PC-3 (cell line): ENCODE data around the gene DMD. TPM values are rescaled to one million over a fixed set of nuclear protein-coding genes. Genes with fewer than 3 reads are reported as not detected.

Source experiments
- ATAC-seq: fragments of 200-7000 bp; cut with Tn5 transposase; 2 replicates; pipeline ENCODE4 v1.9.1; 2020; ENCODE audit warnings: mild to moderate bottlenecking, moderate library complexity
- BruUV-seq: library from RNA; stranded (reverse); fragments of 400-500 nt; replicated peaks from 2 replicates; lab custom pipeline; 2021; lab: Mats Ljungman, UMichigan
- CTCF ChIA-PET: fragments of 300-600 bp; sonication (Branson Sonifier 250); formaldehyde crosslinking; loops from one replicate; lab custom pipeline; 2022; ENCODE audit warnings: antibody characterized with exemption; lab: Charles Lee
- POLR2A ChIA-PET: fragments of 300-600 bp; sonication (Branson Sonifier 250); formaldehyde crosslinking; loops from one replicate; lab custom pipeline; 2022; ENCODE audit warnings: antibody characterized with exemption; ENCODE audit not compliant: unreplicated experiment; lab: Charles Lee
- DNase-seq: peaks from one replicate; pipeline ENCODE4 v3.0.0-alpha.2; 2015
- H2AFZ ChIP-seq: fragments of 300-600 bp; sonication (generic); 2 replicates; pipeline ENCODE4 v1.6.0; 2016; ENCODE audit warnings: antibody characterized with exemption, low read length
- H3F3A ChIP-seq: fragments of 300-600 bp; sonication (generic); one replicate; pipeline ENCODE4 v1.6.0; 2017; ENCODE audit warnings: antibody characterized with exemption, low read length, control low read depth, mild to moderate bottlenecking; ENCODE audit not compliant: unreplicated experiment
- H3K27ac ChIP-seq: fragments of 300-600 bp; sonication (generic); 2 replicates; pipeline ENCODE4 v1.5.1; 2016; ENCODE audit warnings: mild to moderate bottlenecking, low read length
- H3K27me3 ChIP-seq: fragments of 300-600 bp; sonication (generic); 2 replicates; pipeline ENCODE4 v1.6.1; 2016; ENCODE audit warnings: low read length, mixed read lengths
- H3K36me3 ChIP-seq: fragments of 300-600 bp; sonication (generic); 2 replicates; pipeline ENCODE4 v1.6.1; 2016; ENCODE audit warnings: low read depth, mixed run types, low read length, mixed read lengths
- H3K4me1 ChIP-seq: fragments of 300-600 bp; sonication (generic); 2 replicates; pipeline ENCODE4 v1.5.1; 2016; ENCODE audit warnings: low read length; ENCODE audit not compliant: insufficient read depth
- H3K4me2 ChIP-seq: fragments of 300-600 bp; sonication (generic); 2 replicates; pipeline ENCODE4 v1.6.0; 2016; ENCODE audit warnings: low read length
- H3K4me3 ChIP-seq: fragments of 300-600 bp; sonication (generic); 2 replicates; pipeline ENCODE4 v1.5.1; 2016; ENCODE audit warnings: mild to moderate bottlenecking, low read length, mixed read lengths
- H3K79me2 ChIP-seq: fragments of 300-600 bp; sonication (generic); 2 replicates; pipeline ENCODE4 v1.6.1; 2017; ENCODE audit warnings: low read length, mixed read lengths
- H3K9ac ChIP-seq: fragments of 300-600 bp; sonication (generic); 2 replicates; pipeline ENCODE4 v1.6.0; 2016; ENCODE audit warnings: mild to moderate bottlenecking, low read length
- H3K9me2 ChIP-seq: fragments of 300-600 bp; sonication (generic); replicated peaks from 2 replicates; pipeline ENCODE4 v1.6.1; 2016; ENCODE audit warnings: mixed run types, low read length, mixed read lengths
- H3K9me3 ChIP-seq: fragments of 300-600 bp; sonication (generic); 2 replicates; pipeline ENCODE4 v1.6.1; 2016; ENCODE audit warnings: low read length, mixed read lengths
- H4K20me1 ChIP-seq: fragments of 300-600 bp; sonication (generic); 2 replicates; pipeline ENCODE4 v1.6.1; 2016; ENCODE audit warnings: low read length, mixed read lengths
- CTCF ChIP-seq: fragments of 300-600 bp; sonication (generic); conservative IDR thresholded peaks from 2 replicates; pipeline ENCODE4 v1.5.1; 2017; ENCODE audit warnings: antibody characterized with exemption, low read depth, mild to moderate bottlenecking, low read length
- EZH2 ChIP-seq: fragments of 300-600 bp; sonication (generic); IDR thresholded peaks from one replicate; pipeline ENCODE4 v1.6.1; 2017; ENCODE audit warnings: antibody characterized with exemption, mild to moderate bottlenecking, low read length; ENCODE audit not compliant: unreplicated experiment
- EZH2phosphoT487 ChIP-seq: fragments of 300-600 bp; sonication (generic); IDR thresholded peaks from 2 replicates; pipeline ENCODE4 v1.6.1; 2018; ENCODE audit warnings: mild to moderate bottlenecking, antibody characterized with exemption, low read length, borderline replicate concordance
- intact Hi-C: fragments of 100-400 bp; cut with micrococcal nuclease; formaldehyde crosslinking; loops from 2 replicates; pipeline ENCODE4 v1.9.0; 2023
- total RNA-seq: library from RNA; depleted of rRNA; stranded (reverse); fragments of >200 nt; gene quantifications from 2 replicates; pipeline ENCODE4 v1.2.3, GENCODE V29; 2014

DMD gene
- total RNA-seq, 1 experiment from 2014 or later: not detected

GRCh38 chrX:31371956-31372355 is 1839.4 kb downstream of the DMD start:
- intact Hi-C loops: no loop called here
- Histone ChIP-seq H3K36me3 (no peaks in the 10 kb centered on the region), H3K9ac (no peak overlapping the region), H2AFZ (no peak overlapping the region), H3K79me2 (no peaks in the 10 kb centered on the region), H3K4me3 (no peak overlapping the region), H3K27ac (no peak overlapping the region), H3K4me1 (no peaks in the 10 kb centered on the region), H3K27me3 (no peaks in the 10 kb centered on the region), H3F3A (no peaks in the 10 kb centered on the region), H3K9me3 (no peaks in the 10 kb centered on the region), H4K20me1 (no peaks in the 10 kb centered on the region), H3K4me2 (no peak overlapping the region), H3K9me2 (no peaks in the 10 kb centered on the region)
- ChIA-PET CTCF (no interaction called here), POLR2A (no interaction called here)
- TF ChIP-seq CTCF (no peak), EZH2phosphoT487 (no peak), EZH2 (no peak)
- ATAC-seq (no peak), DNase-seq (no peak)
- no TSS peak for BruUV-seq

GRCh38 chrX:31367816-31368215 is 1843.5 kb downstream of the DMD start:
- ATAC-seq: no peak
- no peaks in the 10 kb centered on the region for H3K27me3 ChIP-seq
- no peaks in the 10 kb centered on the region for H3K36me3 ChIP-seq
- no peaks in the 10 kb centered on the region for H4K20me1 ChIP-seq
- no peaks in the 10 kb centered on the region for H3F3A ChIP-seq
- H3K27ac ChIP-seq: no peak overlapping the region
- no peak for TF ChIP-seq EZH2
- no peak for TF ChIP-seq EZH2phosphoT487
- no peak for TF ChIP-seq CTCF
- no peak overlapping the region for H3K4me3 ChIP-seq
- no peak for DNase-seq
- H3K4me2 ChIP-seq: no peak overlapping the region
- H3K79me2 ChIP-seq: no peaks in the 10 kb centered on the region
- no peak overlapping the region for H3K9ac ChIP-seq
- H3K9me2 ChIP-seq: no peaks in the 10 kb centered on the region
- no peaks in the 10 kb centered on the region for H3K4me1 ChIP-seq
- H3K9me3 ChIP-seq: no peaks in the 10 kb centered on the region
- CTCF ChIA-PET: no interaction called here
- intact Hi-C loops: no loop called here
- POLR2A ChIA-PET: no interaction called here
- no peak overlapping the region for H2AFZ ChIP-seq
- BruUV-seq: no TSS peak

- no peaks in the 10 kb centered on the region for H3K79me2 ChIP-seq
- DNase-seq (no peak), ATAC-seq (no peak)
- no peak overlapping the region for H3K4me2 ChIP-seq
- no TSS peak for BruUV-seq
- no peak overlapping the region for H3K9ac ChIP-seq
- H3K36me3 ChIP-seq: no peaks in the 10 kb centered on the region
- H3F3A ChIP-seq: no peaks in the 10 kb centered on the region
- H3K4me3 ChIP-seq: no peak overlapping the region
- no peaks in the 10 kb centered on the region for H3K4me1 ChIP-seq
- no peaks in the 10 kb centered on the region for H4K20me1 ChIP-seq
- no peak for TF ChIP-seq EZH2
- TF ChIP-seq EZH2phosphoT487: no peak
- no peak for TF ChIP-seq CTCF
- no peaks in the 10 kb centered on the region for H3K9me2 ChIP-seq
- no peaks in the 10 kb centered on the region for H3K27me3 ChIP-seq
- intact Hi-C loops: no loop called here
- ChIA-PET POLR2A (no interaction called here), CTCF (no interaction called here)
- H3K27ac ChIP-seq: no peak overlapping the region
- no peaks in the 10 kb centered on the region for H3K9me3 ChIP-seq
- H2AFZ ChIP-seq: no peak overlapping the region
Measured at GRCh38 chrX:31366041-31366440, 1845.3 kb downstream of the DMD start.
